Measurements from ENCODE around the gene APBB1. TPM values are rescaled to one million over a fixed set of nuclear protein-coding genes. Genes with fewer than 3 reads are reported as not detected.

APBB1 gene
- total RNA-seq, 1 donor from 2014 or later = 59.2 TPM

DNA sequence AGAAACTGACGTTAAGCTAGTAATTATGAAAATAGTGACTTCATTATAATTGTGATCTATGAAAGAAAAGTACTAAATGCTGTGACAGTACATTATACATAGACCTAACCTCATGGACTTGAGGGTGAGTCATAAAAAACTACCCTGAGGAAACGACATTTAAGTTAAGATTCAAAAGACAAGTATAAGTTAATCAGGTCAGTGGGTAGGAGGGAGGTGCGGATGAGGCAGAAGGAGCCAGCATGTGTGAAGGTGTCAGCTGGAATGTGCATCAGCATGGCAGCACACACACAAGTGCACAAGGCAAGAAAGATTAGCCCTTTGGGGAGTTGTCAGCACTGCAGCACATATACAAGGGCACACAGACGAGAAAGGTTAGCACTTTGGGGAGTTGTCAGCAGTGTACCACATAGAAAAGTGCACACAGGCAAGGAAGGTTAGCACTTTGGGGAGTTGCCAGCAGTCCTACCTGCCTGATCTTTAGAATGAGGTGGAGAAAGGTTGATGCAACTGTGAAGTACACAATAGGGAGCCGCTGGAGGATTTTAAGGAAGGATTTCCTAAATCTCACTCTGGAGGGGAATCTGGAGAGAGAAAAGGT is 67.0 kb downstream of the APBB1 start:
- DNase-seq (ENCODE audit: low read depth, low spot score) = no peak

DNA sequence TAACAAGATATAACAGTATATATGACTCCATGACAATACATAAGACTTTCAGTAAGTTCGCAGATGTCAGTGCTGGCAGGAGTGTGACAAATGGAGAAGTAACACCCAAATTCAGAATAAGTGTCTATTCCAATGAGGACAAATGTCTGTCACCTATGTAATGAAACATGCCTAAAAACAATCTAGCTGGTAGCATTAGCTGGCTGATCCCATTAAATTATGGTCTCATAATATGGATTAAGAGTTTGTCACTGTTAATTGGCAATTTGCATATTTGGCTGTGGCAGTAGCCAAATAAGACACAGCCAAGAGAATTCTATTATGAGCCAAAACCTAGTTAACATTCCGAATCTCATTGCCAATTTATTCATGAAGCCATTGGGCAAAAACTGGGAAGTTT is 68.4 kb downstream of the APBB1 start:
- no peak for DNase-seq (ENCODE audit: low read depth, low spot score)

- no peak for DNase-seq (ENCODE audit: low read depth, low spot score)
Measured at GRCh38 chr11:6350043-6350442, 68.9 kb downstream of the APBB1 start.

GRCh38 chr11:6345366-6345765 is 73.5 kb downstream of the APBB1 start:
- no peak for DNase-seq (ENCODE audit: low read depth, low spot score)

Other genes starting within 250 kb of the APBB1 start
- not detected in 2 replicates for gene OR52B2, start 248.8 kb downstream of the APBB1 start, total RNA-seq
- not detected in 2 replicates for gene OR52W1, start 219.9 kb downstream of the APBB1 start, total RNA-seq
- not detected in 2 replicates for gene C11orf42, start 213.5 kb downstream of the APBB1 start, total RNA-seq
- gene FHIP1B, start 184.5 kb downstream of the APBB1 start, total RNA-seq = 8.0 and 8.4 TPM in 2 replicates
- not detected in 2 replicates for gene CNGA4, start 180.0 kb downstream of the APBB1 start, total RNA-seq
- gene CCKBR, start 159.3 kb downstream of the APBB1 start, total RNA-seq = not detected in 2 replicates
- 62.8 and 94.6 TPM in 2 replicates for gene CAVIN3, start 98.6 kb downstream of the APBB1 start, total RNA-seq
- 16.9 and 23.4 TPM in 2 replicates for gene SMPD1, start 28.6 kb downstream of the APBB1 start, total RNA-seq
- 0.13 and 0.32 TPM in 2 replicates for gene HPX, start 21.9 kb upstream of the APBB1 start, total RNA-seq
- gene TRIM3, start 54.8 kb upstream of the APBB1 start, total RNA-seq = 25.6 and 30.3 TPM in 2 replicates
- gene ARFIP2, start 62.2 kb upstream of the APBB1 start, total RNA-seq = 53.2 and 64.8 TPM in 2 replicates
- 23.4 and 27.9 TPM in 2 replicates for gene TIMM10B, start 62.4 kb upstream of the APBB1 start, total RNA-seq
- 2.0 and 2.5 TPM in 2 replicates for gene DNHD1, start 78.2 kb upstream of the APBB1 start, total RNA-seq
- 13.2 and 23.7 TPM in 2 replicates for gene RRP8, start 184.5 kb upstream of the APBB1 start, total RNA-seq
- gene ILK, start 184.7 kb upstream of the APBB1 start, total RNA-seq = 138 and 213 TPM in 2 replicates
- gene TAF10, start 193.1 kb upstream of the APBB1 start, total RNA-seq = 36.2 and 45.7 TPM in 2 replicates
- gene TPP1, start 200.3 kb upstream of the APBB1 start, total RNA-seq = 85.3 and 160 TPM in 2 replicates
- gene DCHS1, start 236.7 kb upstream of the APBB1 start, total RNA-seq = 41.7 and 47.4 TPM in 2 replicates